ENCODE data around the gene TTC21A.

The TTC21A gene

GRCh38 chr3:39118931-39119660 is 11.6 kb downstream of the TTC21A start:
- no peak for DNase-seq

GRCh38 chr3:39121621-39122020 is 14.1 kb downstream of the TTC21A start:
- DNase-seq, result no peak

DNA sequence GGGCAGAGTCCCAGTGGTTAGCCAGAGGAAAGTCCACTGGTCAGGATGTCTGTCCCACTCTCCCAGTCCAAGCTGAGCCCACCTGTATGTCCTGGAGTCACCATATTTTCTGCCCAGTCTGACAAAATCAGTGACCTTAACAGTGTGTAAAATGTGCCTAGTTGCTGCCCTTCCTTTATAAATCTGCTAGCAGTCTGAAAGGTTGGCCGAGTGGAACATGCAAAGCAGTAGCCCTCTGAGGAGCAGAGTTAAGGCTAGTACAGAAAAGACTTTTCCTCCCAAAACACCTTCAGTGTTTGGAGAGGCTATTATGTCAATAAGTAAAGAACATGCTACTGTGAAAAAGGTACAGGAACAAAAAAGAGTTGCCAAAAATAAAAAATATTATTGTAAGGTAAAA is 15.3 kb downstream of the TTC21A start:
- DNase-seq, result no peak

GRCh38 chr3:39124876-39125840 is 17.7 kb downstream of the TTC21A start:
- DNase-seq, result no peak

- DNase-seq, result no peak
Observed at GRCh38 chr3:39125841-39126500, 18.5 kb downstream of the TTC21A start.

GRCh38 chr3:39126532-39127071 is 19.1 kb downstream of the TTC21A start:
- no peak for DNase-seq

DNA sequence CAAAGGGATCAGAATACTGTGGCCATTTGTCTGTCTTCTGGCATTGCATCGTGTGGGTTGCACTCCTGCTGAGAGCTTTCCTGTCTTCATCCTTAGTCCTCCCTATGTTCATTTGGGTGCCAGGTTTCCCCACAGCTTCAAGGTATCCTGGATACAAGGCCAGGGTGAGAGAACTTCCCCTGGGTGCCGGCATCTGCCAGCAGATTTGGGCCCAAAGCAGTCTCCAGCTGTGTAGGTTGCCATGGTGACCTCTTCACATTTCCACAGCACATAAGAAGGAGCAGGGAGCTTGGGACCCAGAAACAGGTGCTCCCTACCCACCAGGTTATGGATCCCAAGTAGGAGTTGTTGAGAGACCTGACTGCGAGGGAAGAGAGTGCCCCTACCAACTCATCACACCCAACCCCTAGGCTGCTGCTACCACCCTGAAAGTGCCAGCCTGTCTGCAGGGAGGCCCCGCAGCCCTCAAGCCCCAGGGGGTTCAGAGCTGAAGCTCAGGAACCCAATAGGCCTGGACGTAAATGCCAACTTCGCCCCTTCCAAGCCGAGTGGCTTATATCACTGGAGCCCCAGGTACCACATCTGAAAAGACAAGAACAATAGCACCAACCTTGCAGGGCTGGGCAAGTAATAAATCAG is 19.9 kb downstream of the TTC21A start:
- no peak for DNase-seq

- DNase-seq, result no peak
Observed at GRCh38 chr3:39127908-39128304, 20.4 kb downstream of the TTC21A start.

DNA sequence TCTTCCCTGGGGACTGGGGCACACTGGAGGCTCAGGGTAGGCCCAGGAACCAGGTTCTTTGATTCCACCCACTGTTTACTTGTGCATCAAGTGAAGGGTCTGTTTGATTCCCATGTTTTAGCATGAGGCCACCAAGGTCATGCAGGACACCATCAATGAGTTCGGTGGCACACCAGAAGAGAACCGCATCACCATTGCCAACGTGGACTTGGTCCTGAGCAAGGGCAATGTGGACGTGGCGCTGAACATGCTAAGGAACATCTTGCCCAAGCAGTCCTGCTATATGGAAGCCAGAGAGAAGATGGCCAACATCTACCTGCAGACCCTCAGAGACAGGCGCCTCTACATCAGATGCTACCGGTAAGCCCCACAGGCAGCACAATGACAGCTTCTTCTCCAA is 21.5 kb downstream of the TTC21A start:
- no peak for DNase-seq

- no peak for DNase-seq
Observed at GRCh38 chr3:39130026-39130425, 22.5 kb downstream of the TTC21A start.

DNA sequence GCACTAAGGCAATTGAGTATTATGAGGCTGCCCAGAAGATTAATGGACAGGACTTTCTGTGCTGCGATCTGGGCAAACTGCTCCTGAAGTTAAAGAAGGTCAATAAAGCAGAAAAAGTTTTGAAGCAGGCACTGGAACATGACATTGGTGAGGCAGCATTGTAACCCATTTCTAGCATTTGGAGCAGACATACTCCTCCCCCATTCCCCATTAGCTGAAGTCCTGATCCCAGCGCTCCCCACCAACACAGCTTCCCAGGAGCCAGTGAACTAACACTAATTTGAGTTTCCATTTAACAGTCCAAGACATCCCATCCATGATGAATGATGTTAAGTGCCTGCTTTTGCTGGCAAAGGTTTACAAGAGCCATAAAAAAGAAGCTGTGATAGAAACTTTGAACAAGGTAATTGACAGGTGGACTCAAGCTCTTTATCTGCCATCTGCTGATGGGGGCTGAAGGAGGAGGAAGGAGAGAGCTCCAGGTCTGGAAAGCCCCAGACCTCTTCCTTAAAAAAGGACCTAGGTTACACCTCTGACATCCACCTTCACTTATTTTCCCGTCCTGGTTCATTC is 23.3 kb downstream of the TTC21A start:
- DNase-seq, result no peak

GRCh38 chr3:39132096-39133092 is 24.9 kb downstream of the TTC21A start:
- DNase-seq, result no peak

GRCh38 chr3:39133093-39133490 is 25.6 kb downstream of the TTC21A start:
- DNase-seq, result no peak

DNA sequence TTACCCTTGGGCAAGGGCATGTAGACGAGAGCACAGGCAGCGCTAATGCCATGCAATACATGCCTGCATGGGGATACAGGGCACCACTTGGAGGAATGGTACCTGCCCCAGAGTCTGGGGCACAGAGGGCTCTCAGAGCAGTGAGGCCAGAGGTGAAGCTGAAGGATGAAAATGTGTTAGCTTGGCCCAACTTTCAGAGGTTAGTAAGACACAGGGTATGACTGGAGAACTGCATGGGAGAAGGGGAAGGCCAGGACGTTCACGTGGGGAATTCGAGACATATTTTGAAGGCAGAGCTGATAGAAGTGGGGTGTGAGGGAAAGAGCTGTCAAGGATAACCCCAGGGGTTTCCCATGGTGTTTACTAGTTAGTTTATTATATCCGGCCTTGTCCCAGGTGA is 26.3 kb downstream of the TTC21A start:
- no peak for DNase-seq

DNA sequence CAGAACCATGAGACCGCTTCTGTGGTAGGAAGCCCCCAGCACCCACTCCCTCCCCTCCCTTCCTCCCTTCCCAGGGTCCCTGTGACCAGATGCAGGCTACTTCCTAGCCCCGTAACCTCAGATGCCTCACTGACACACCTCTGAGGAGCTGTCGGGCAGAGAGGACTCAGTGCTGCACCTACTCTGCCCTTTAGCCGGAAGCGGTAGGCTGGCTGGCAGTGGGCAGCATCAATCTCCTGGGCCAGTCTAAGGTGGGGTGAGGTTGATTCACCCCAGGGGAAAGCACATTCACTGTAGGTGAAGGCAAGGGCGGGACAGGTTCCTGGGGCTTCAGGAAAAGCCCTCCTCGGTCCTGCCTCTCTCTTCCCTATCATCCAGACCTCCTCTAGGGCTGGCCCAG is 26.8 kb downstream of the TTC21A start:
- no peak for DNase-seq

DNA sequence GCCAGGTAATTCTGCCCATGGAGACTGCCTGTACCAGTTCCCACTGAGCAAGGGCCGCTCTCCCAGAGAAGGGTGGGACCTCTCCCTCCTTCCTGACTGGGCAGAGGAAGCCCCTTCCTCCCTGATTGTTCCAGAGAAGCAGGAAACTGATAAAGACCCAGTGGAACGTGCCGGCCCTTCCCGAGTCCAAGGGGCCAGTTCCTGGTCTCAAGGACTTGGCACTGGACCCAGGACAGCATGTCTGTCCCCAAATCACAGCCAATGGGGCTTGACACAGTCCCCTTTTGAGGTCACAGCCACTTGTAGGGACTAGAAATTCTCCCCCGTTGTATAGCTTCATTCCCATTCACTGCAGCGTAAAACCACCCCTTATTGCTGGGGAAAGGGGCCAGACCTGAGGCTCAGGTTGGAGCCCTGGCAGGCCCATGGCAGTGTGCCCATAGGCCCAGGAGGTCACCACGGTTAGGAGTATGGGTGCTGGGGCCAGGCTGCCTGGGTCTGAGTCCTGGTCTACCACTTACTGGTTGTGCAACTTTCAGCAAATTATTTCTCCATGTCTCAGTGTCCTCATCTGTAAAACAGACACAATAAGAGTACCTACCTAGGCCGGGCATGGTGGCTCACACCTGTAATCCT is 27.8 kb downstream of the TTC21A start:
- no peak for DNase-seq

- DNase-seq, result no peak
Observed at GRCh38 chr3:39136533-39137434, 29.3 kb downstream of the TTC21A start.

DNA sequence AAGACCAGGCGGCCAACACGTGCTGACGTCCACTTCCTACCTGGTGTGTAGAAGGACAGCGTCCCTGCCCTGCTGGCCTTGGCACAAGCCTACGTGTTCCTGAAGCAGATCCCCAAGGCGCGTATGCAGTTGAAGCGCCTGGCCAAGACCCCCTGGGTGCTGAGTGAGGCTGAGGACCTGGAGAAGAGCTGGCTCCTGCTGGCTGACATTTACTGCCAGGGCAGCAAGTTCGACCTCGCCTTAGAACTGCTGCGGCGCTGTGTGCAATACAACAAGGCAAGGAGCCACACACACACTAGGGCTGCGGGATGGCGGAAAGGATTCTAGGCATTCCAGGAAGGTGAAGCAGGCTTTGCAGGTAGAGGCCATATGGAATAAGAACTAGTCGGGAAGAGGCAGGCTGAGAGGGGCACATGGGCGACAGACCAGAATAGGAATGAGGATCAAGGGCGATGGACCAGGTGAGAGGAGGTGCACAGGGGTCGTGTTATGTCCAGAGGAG is 30.0 kb downstream of the TTC21A start:
- DNase-seq, result no peak

Data from T-helper 9 cell (primary cell).